ENCODE results near the gene ARID3A.
A peak's percentile ranks its signal among the peaks of the same experiment; 100 is the strongest.
"Not testable (repeated sequence)": the region's sequence is repeated elsewhere in the genome, so short reads cannot be mapped to it uniquely, and the experiment has no call there.

The ARID3A gene

GRCh38 chr19:925526-926322 lies at the start of gene ARID3A:
Gene ARID3A (plus strand): TSS chr19:926035. CDS start chr19:929529, 3,494 bp downstream.
- peak; percentile 74 for DNase-seq

GRCh38 chr19:876089-876488 lies 49.7 kb upstream of the ARID3A start:
- DNase-seq, result no peak

- DNase-seq, result no peak
These were observed 49.0 kb upstream of the ARID3A start for GRCh38 chr19:876780-877314.

GRCh38 chr19:877992-878660 lies 47.7 kb upstream of the ARID3A start:
- DNase-seq, result not testable (repeated sequence)

- not testable (repeated sequence) for DNase-seq
These were observed 46.9 kb upstream of the ARID3A start for GRCh38 chr19:878751-879561.

GRCh38 chr19:879711-880438 lies 46.0 kb upstream of the ARID3A start:
- DNase-seq, result no peak

GRCh38 chr19:881385-882071 lies 44.3 kb upstream of the ARID3A start:
- no peak for DNase-seq

GRCh38 chr19:882871-883497 lies 42.9 kb upstream of the ARID3A start:
- DNase-seq, result no peak

GRCh38 chr19:883661-884211 lies 42.1 kb upstream of the ARID3A start:
- no peak for DNase-seq

- DNase-seq, result no peak
These were observed 41.2 kb upstream of the ARID3A start for GRCh38 chr19:884420-885211.

GRCh38 chr19:885536-886224 lies 40.2 kb upstream of the ARID3A start:
- no peak for DNase-seq

- DNase-seq, result no peak
These were observed 38.8 kb upstream of the ARID3A start for GRCh38 chr19:887072-887471.

GRCh38 chr19:887599-887998 lies 38.2 kb upstream of the ARID3A start:
- no peak for DNase-seq

- DNase-seq, result no peak
These were observed 37.1 kb upstream of the ARID3A start for GRCh38 chr19:888581-889385.

GRCh38 chr19:889662-890295 lies 36.1 kb upstream of the ARID3A start:
- no peak for DNase-seq

- no peak for DNase-seq
These were observed 35.0 kb upstream of the ARID3A start for GRCh38 chr19:890831-891230.

GRCh38 chr19:891421-892200 lies 34.2 kb upstream of the ARID3A start:
- DNase-seq, result not testable (repeated sequence)

Data from SHP77 treated with DMSO at 0.1 percent for 48 hours (cell line).